ENCODE measurements around the gene SHTN1.

GRCh38 chr10:116912162-116912561 lies 92.8 kb downstream of the SHTN1 start:
- no peak for TF ChIP-seq EP300 (IDR thresholded peaks at IDR 0.05; ENCODE audit: borderline replicate concordance)
- TF ChIP-seq ZBTB7A (IDR thresholded peaks at IDR 0.05; ENCODE audit: low read depth) = no peak
- no peak for TF ChIP-seq FOXM1 (IDR thresholded peaks at IDR 0.05; ENCODE audit: borderline replicate concordance, low read depth)
- TF ChIP-seq YY1 (IDR thresholded peaks at IDR 0.05; ENCODE audit: low read depth) = no peak
